BJ (cell line): ENCODE results near the gene VCX2. TPM values are rescaled to one million over a fixed set of nuclear protein-coding genes. Genes with fewer than 3 reads are reported as not detected.
"Not testable (repeated sequence)": the region's sequence is repeated elsewhere in the genome, so short reads cannot be mapped to it uniquely, and the experiment has no call there.

Experiments
- CTCF ChIA-PET: fragments of 350-600 bp; formaldehyde crosslinking; extraction: SDS; loops from one replicate; lab custom pipeline; 2021; ENCODE audit warnings: antibody characterized with exemption, inconsistent platforms; lab: Yijun Ruan, JAX
- POLR2A ChIA-PET: fragments of 300-600 bp; sonication (Branson Sonifier 250); formaldehyde crosslinking; extraction: SDS; loops from one replicate; lab custom pipeline; 2021; ENCODE audit warnings: antibody characterized with exemption; lab: Charles Lee
- DNase-seq: peaks from one replicate; pipeline ENCODE4 v3.0.0-alpha.2; 2011; ENCODE audit warnings: low read depth
- H3K27me3 ChIP-seq: 2 replicates; pipeline ENCODE4 v1.6.0; 2011; ENCODE audit warnings: low read length; ENCODE audit not compliant: control insufficient read depth, insufficient read depth
- H3K36me3 ChIP-seq: 2 replicates; pipeline ENCODE4 v1.5.1; 2011; ENCODE audit warnings: low read length; ENCODE audit not compliant: control insufficient read depth, insufficient read depth
- H3K4me3 ChIP-seq: 2 replicates; pipeline ENCODE4 v1.5.1; 2011; ENCODE audit warnings: low read depth, mild to moderate bottlenecking, control low read depth, low read length
- polyA minus RNA-seq: library from RNA; depleted of rRNA, polyadenylated mRNA; stranded (reverse); fragments of >200 nt; gene quantifications from 2 replicates; pipeline ENCODE4 v1.2.3, GENCODE V29; 2011; rRNA and poly(A)+ RNA removed
- polyA plus RNA-seq: library from polyadenylated mRNA; depleted of rRNA; stranded (reverse); fragments of >200 nt; gene quantifications from 2 replicates; pipeline ENCODE4 v1.2.3, GENCODE V29; 2011; rRNA removed
- TF ChIP-seq, protein P1 (sequence below): IDR thresholded peaks from 2 replicates; pipeline ENCODE4 v1.5.1; 2011; ENCODE audit warnings: low read depth, mild to moderate bottlenecking, control low read depth, inconsistent platforms, low read length, moderate library complexity; ENCODE audit not compliant: insufficient read depth

VCX2 gene
- polyA plus RNA-seq = not detected in 2 replicates
- not detected in 2 replicates for polyA minus RNA-seq

DNA sequence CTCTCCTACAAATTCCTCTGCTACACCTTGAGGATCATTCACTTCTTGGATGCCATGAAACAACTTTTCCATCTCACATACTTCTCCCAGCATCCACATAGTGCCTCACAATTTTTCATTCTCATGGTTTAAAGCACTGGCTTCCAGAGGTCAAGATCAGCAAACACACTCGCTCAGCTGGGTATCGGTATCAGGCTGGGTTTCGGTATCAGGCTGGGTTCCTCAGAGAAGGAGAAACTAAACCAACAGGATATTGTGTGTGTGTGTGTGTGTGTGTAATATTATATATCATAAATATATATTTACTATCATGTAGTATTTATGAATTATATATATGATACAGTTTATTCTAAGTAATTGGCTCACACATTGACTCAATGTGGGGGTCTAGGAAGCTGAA is at the start of gene VCX2:
Gene VCX2 (minus strand): TSS at position 99 of the 400 bp plus-strand sequence. CDS start 624 bp downstream, outside the sequence.
- H3K36me3 ChIP-seq, H3K4me3 ChIP-seq, POLR2A ChIA-PET, CTCF ChIA-PET, H3K27me3 ChIP-seq, DNase-seq: not testable (repeated sequence)

DNA sequence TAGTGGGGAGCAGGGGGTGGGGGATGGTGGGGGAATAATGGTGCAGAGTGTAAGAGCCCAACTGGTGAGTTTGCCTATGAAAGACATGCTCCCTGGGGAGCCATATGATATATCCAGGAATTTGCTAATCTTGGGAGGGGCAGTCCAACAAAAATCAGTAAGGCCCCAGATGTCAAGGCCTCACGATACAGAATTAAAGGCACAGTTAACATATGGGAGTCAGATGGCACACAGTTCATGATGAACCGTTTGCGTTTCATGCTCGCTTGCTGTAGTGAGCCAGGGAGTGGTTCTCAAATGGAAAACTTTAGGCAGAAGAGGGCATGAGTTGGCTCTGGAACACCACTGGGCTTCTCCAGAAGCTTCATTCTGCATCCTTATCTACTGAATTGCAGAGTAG is 33.9 kb upstream of the VCX2 start:
- Histone ChIP-seq H3K4me3 (no peak overlapping the region), H3K27me3 (no peaks in the 10 kb centered on the region), H3K36me3 (no peaks in the 10 kb centered on the region)
- ChIA-PET CTCF (no interaction called here), POLR2A (no interaction called here)
- DNase-seq = no peak
- TF ChIP-seq, protein P1, sequence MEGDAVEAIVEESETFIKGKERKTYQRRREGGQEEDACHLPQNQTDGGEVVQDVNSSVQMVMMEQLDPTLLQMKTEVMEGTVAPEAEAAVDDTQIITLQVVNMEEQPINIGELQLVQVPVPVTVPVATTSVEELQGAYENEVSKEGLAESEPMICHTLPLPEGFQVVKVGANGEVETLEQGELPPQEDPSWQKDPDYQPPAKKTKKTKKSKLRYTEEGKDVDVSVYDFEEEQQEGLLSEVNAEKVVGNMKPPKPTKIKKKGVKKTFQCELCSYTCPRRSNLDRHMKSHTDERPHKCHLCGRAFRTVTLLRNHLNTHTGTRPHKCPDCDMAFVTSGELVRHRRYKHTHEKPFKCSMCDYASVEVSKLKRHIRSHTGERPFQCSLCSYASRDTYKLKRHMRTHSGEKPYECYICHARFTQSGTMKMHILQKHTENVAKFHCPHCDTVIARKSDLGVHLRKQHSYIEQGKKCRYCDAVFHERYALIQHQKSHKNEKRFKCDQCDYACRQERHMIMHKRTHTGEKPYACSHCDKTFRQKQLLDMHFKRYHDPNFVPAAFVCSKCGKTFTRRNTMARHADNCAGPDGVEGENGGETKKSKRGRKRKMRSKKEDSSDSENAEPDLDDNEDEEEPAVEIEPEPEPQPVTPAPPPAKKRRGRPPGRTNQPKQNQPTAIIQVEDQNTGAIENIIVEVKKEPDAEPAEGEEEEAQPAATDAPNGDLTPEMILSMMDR = no peak

DNA sequence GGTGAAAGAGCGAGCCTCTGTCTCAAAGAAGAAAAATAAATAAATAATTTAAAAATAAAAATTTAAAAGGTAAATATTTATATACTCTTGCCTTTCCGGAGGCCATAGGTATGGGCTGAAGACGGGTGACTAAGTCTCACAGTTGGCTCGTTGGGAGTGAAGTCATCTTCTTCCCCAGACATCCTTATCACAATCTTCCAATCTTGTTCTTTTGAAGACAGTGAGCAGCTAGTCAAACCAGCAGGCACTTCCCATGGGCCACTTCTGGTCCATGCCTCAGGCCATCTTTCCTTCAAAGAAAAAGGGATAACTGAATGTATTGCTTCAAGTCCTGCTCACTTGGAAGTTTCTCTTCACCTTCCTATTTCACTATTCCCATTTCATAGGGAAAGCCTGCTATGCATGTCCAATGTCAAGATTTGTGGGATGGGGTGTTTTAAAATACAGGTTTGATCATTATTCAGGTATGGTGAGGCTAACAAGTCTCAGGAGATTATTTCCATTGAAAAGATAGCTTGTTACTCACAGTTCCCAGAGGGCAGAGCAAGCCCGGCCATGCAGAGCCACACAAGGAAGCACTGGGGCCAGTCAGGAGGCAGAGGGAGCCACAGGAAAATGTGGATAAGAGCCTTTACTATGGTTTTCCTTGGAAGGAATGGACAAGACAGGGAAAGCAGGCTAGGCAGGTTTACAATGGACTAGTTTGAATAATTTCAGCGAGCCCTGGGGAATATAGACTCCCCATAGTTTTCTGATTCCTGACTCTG is 33.3 kb upstream of the VCX2 start:
- POLR2A ChIA-PET = no interaction called here
- CTCF ChIA-PET = no interaction called here
- Histone ChIP-seq H3K27me3 (no peaks in the 10 kb centered on the region), H3K36me3 (no peaks in the 10 kb centered on the region), H3K4me3 (no peak overlapping the region)
- DNase-seq = no peak
- TF ChIP-seq, protein P1 = no peak

DNA sequence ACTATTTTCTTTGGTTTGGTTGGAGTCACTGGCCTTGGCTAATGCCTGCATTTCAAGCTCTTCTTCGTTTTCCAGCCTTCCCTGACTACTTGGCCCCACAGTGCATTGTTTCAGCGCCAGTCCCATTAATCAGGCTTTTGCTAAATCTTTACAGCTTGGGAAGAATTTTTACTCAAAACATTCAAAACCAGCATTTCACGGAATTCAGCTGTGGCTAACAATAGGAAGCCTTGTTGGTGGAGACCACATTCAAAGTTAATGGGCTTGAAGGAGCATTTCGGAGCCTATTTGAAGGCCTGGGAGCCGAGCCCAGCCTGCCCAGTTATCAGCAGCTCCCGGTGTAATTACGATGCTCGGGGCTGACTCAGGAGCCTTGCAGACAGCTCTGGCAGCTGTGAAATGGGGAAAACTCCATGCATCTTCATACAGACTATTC is 30.8 kb upstream of the VCX2 start:
- TF ChIP-seq, protein P1 = no peak
- Histone ChIP-seq H3K27me3 (no peaks in the 10 kb centered on the region), H3K4me3 (no peak overlapping the region), H3K36me3 (no peaks in the 10 kb centered on the region)
- no peak for DNase-seq
- ChIA-PET CTCF (no interaction called here), POLR2A (no interaction called here)

DNA sequence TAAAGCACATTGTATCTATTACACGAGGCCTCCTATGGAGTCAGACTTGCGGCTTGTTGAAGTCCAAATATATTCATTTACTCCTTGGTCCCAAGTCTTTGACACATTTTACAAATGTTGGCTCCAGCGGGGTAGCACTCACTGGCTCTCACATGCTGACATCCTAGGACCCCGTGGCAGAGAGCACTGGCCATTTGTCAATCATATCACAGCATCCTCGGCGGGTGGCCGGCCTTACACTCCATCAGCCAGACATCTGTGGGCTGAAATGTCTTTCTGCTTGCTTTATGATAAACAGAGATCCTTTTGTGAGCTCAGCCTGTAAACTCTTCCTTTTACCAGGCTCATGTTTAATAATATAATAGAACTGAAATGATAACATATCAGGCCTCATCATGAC is 25.7 kb upstream of the VCX2 start:
- Histone ChIP-seq H3K4me3 (no peak overlapping the region), H3K36me3 (no peaks in the 10 kb centered on the region), H3K27me3 (no peaks in the 10 kb centered on the region)
- DNase-seq = no peak
- POLR2A ChIA-PET = no interaction called here
- CTCF ChIA-PET = no interaction called here
- TF ChIP-seq, protein P1 = no peak
